H1 (cell line): ENCODE results near the gene COQ5. TPM values are rescaled to one million over a fixed set of nuclear protein-coding genes. Genes with fewer than 3 reads are reported as not detected.

ENCODE experiments used
- CTCF ChIA-PET: fragments of 300-600 bp; sonication (Branson Sonifier 250); formaldehyde crosslinking; loops from one replicate; lab custom pipeline; 2021; ENCODE audit not compliant: partially characterized antibody; lab: Charles Lee
- POLR2A ChIA-PET: fragments of 300-600 bp; sonication (Branson Sonifier 250); formaldehyde crosslinking; loops from one replicate; lab custom pipeline; 2021; ENCODE audit warnings: inconsistent platforms; ENCODE audit not compliant: partially characterized antibody; lab: Charles Lee
- DNase-seq, 2 experiments: peaks; one replicate each; pipeline versions ENCODE4 v3.0.0 to v3.0.0-alpha.2; 2010 to 2022; ENCODE audit warnings: low spot score in 2 of 2, low read depth in 1 of 2, mixed read lengths in 1 of 2
- FAIRE-seq: peaks from 2 replicates; lab custom pipeline; 2011; peaks lifted over from hg19 to GRCh38; lab: Jason Lieb, UNC
- H2AFZ ChIP-seq: 2 replicates; pipeline ENCODE4 v1.8.1; 2012; ENCODE audit warnings: low read length, inconsistent platforms
- H2AK5ac ChIP-seq: 2 replicates; pipeline ENCODE4 v1.6.1; 2013; ENCODE audit warnings: low read depth, low read length
- H2BK120ac ChIP-seq: replicated peaks from 2 replicates; pipeline ENCODE3; 2013; ENCODE audit warnings: low read depth, low read length, inconsistent platforms
- H2BK12ac ChIP-seq: 2 replicates; pipeline ENCODE4 v1.6.1; 2013; ENCODE audit warnings: low read depth, low read length
- H2BK15ac ChIP-seq: 2 replicates; pipeline ENCODE4 v1.6.1; 2013; ENCODE audit warnings: low read length
- H2BK20ac ChIP-seq: 2 replicates; pipeline ENCODE4 v1.6.1; 2013; ENCODE audit warnings: low read length
- H2BK5ac ChIP-seq: 2 replicates; pipeline ENCODE4 v1.6.1; 2013; ENCODE audit warnings: low read depth, low read length
- H3K14ac ChIP-seq: 2 replicates; pipeline ENCODE4 v1.6.1; 2013; ENCODE audit warnings: inconsistent platforms; ENCODE audit not compliant: insufficient read length
- H3K18ac ChIP-seq: 2 replicates; pipeline ENCODE4 v1.6.1; 2013; ENCODE audit warnings: low read length; ENCODE audit errors: extremely low read depth
- H3K23ac ChIP-seq: 2 replicates; pipeline ENCODE4 v1.6.1; 2013; ENCODE audit warnings: inconsistent platforms; ENCODE audit not compliant: insufficient read length
- H3K23me2 ChIP-seq: 2 replicates; pipeline ENCODE4 v1.6.1; 2013; ENCODE audit warnings: low read depth, low read length
- H3K27ac ChIP-seq: 2 replicates; pipeline ENCODE4 v1.6.1; 2011; ENCODE audit warnings: low read depth, low read length, inconsistent platforms
- H3K27me3 ChIP-seq, 4 experiments: replicated peaks in 1 of 4; 1 replicate in 1 of 4; 2 replicates in 3 of 4; pipeline versions ENCODE4 v1.6.1 to v1.8.1; 2011 to 2013; ENCODE audit warnings: low read length in 3 of 4, mild to moderate bottlenecking in 3 of 4, inconsistent platforms in 2 of 4, mixed read lengths in 2 of 4, moderate library complexity in 1 of 4; ENCODE audit not compliant: control insufficient read depth in 3 of 4, insufficient read depth in 3 of 4; ENCODE audit errors: extremely low read depth in 1 of 4
- H3K36me3 ChIP-seq, 4 experiments: 2 replicates each; pipeline versions ENCODE4 v1.6.1 to v1.8.1; 2011 to 2013; ENCODE audit warnings: mild to moderate bottlenecking in 4 of 4, low read length in 3 of 4, moderate library complexity in 2 of 4, control low read depth in 1 of 4, inconsistent platforms in 1 of 4; ENCODE audit not compliant: insufficient read depth in 4 of 4, control insufficient read depth in 2 of 4
- H3K4ac ChIP-seq: replicated peaks from 2 replicates; pipeline ENCODE3; 2013; ENCODE audit warnings: low read length, low read depth, mixed read lengths, inconsistent platforms; ENCODE audit not compliant: insufficient read length
- H3K4me1 ChIP-seq, 4 experiments: replicated peaks in 1 of 4; 1 replicate in 1 of 4; 2 replicates in 3 of 4; pipeline versions ENCODE4 v1.6.1 to v1.8.1; 2011 to 2013; ENCODE audit warnings: low read length in 3 of 4, inconsistent platforms in 2 of 4, mixed read lengths in 1 of 4; ENCODE audit not compliant: insufficient read depth in 4 of 4, control insufficient read depth in 3 of 4
- H3K4me2 ChIP-seq, 2 experiments: 2 replicates each; pipeline versions ENCODE4 v1.6.1 to v1.8.1; 2011 to 2013; ENCODE audit warnings: low read depth in 2 of 2, low read length in 2 of 2, control low read depth in 1 of 2, inconsistent platforms in 1 of 2, mild to moderate bottlenecking in 1 of 2; ENCODE audit not compliant: insufficient read depth in 1 of 2
- H3K4me3 ChIP-seq, 4 experiments: fragments of 200-600, 300-600 bp in 1 of 4; sonication (generic), shearing (Covaris generic), sonication (Bioruptor Twin) in 1 of 4; 2 replicates each; pipeline versions ENCODE4 v1.5.1 to v1.8.1; 2011 to 2016; ENCODE audit warnings: low read length in 4 of 4, low read depth in 3 of 4, control low read depth in 2 of 4, inconsistent platforms in 2 of 4, mild to moderate bottlenecking in 2 of 4, mixed read lengths in 1 of 4, moderate library complexity in 1 of 4; ENCODE audit not compliant: insufficient read depth in 2 of 4; ENCODE audit errors: extremely low read depth in 1 of 4
- H3K56ac ChIP-seq: replicated peaks from 2 replicates; pipeline ENCODE3; 2013; ENCODE audit warnings: low read depth, mild to moderate bottlenecking, mixed read lengths, low read length, inconsistent platforms; ENCODE audit not compliant: insufficient read length
- H3K79me1 ChIP-seq: 2 replicates; pipeline ENCODE4 v1.6.1; 2013; ENCODE audit warnings: low read depth, low read length, control low read depth
- H3K79me2 ChIP-seq, 2 experiments: 2 replicates each; pipeline versions ENCODE4 v1.6.1 to v1.8.1; 2012 to 2013; ENCODE audit warnings: low read length in 2 of 2, mild to moderate bottlenecking in 2 of 2, inconsistent platforms in 1 of 2; ENCODE audit not compliant: insufficient read depth in 2 of 2, control insufficient read depth in 1 of 2
- H3K9ac ChIP-seq, 4 experiments: replicated peaks in 1 of 4; 1 replicate in 1 of 4; 2 replicates in 3 of 4; pipeline versions ENCODE4 v1.6.1 to v1.8.1; 2011 to 2013; ENCODE audit warnings: low read depth in 3 of 4, low read length in 3 of 4, control low read depth in 2 of 4, mild to moderate bottlenecking in 2 of 4, moderate library complexity in 2 of 4, inconsistent platforms in 1 of 4; ENCODE audit errors: extremely low read depth in 1 of 4
- H3K9me3 ChIP-seq, 2 experiments: 2 replicates each; pipeline versions ENCODE4 v1.6.1 to v1.8.1; 2012 to 2013; ENCODE audit warnings: mild to moderate bottlenecking in 2 of 2, moderate library complexity in 2 of 2, control low read depth in 1 of 2, inconsistent platforms in 1 of 2, low read depth in 1 of 2, low read length in 1 of 2, mixed read lengths in 1 of 2; ENCODE audit not compliant: insufficient read depth in 2 of 2
- H4K20me1 ChIP-seq, 2 experiments: replicated peaks in 1 of 2; 2 replicates each; pipeline versions ENCODE3 to v1.8.1; 2011 to 2013; ENCODE audit warnings: inconsistent platforms in 2 of 2, low read length in 2 of 2, mild to moderate bottlenecking in 1 of 2; ENCODE audit not compliant: insufficient read depth in 2 of 2, control insufficient read depth in 1 of 2
- H4K5ac ChIP-seq: 2 replicates; pipeline ENCODE4 v1.6.1; 2013; ENCODE audit warnings: low read length, low read depth, mixed read lengths, inconsistent platforms; ENCODE audit not compliant: insufficient read length
- H4K8ac ChIP-seq: 2 replicates; pipeline ENCODE4 v1.8.0; 2013; ENCODE audit warnings: mild to moderate bottlenecking, moderate library complexity, low read length, inconsistent platforms; ENCODE audit not compliant: insufficient read depth; ENCODE audit errors: extremely low read depth
- H4K91ac ChIP-seq: replicated peaks from 2 replicates; pipeline ENCODE3; 2013; ENCODE audit warnings: low read length, mixed read lengths, inconsistent platforms; ENCODE audit not compliant: insufficient read length
- ATF2 ChIP-seq: IDR thresholded peaks from 2 replicates; pipeline ENCODE4 v1.6.1; 2012; ENCODE audit warnings: low read length, inconsistent platforms
- BCL11A ChIP-seq, 2 experiments: IDR thresholded peaks; one replicate each; pipeline ENCODE4 v1.6.1; 2011; ENCODE audit warnings: low read depth in 2 of 2, low read length in 2 of 2, mild to moderate bottlenecking in 2 of 2
- CBX8 ChIP-seq: fragments of 300-800, 300-1000 bp; sonication (generic); IDR thresholded peaks from 2 replicates; pipeline ENCODE4 v1.7.1; 2016; ENCODE audit warnings: low read depth, low read length, borderline replicate concordance
- CTBP2 ChIP-seq: IDR thresholded peaks from 2 replicates; pipeline ENCODE4 v1.7.0; 2011; ENCODE audit warnings: borderline replicate concordance, mild to moderate bottlenecking, moderate library complexity, mixed read lengths, low read length; ENCODE audit not compliant: insufficient read depth, insufficient read length
- GTF2F1 ChIP-seq: IDR thresholded peaks from 2 replicates; pipeline ENCODE4 v1.6.1; 2012; ENCODE audit warnings: low read depth, low read length, improper control_type of control experiment, borderline replicate concordance
- JUND ChIP-seq: IDR thresholded peaks from 2 replicates; pipeline ENCODE4 v1.6.1; 2011; ENCODE audit warnings: mild to moderate bottlenecking, improper control_type of control experiment, low read length
- MAFK ChIP-seq: IDR thresholded peaks from 2 replicates; pipeline ENCODE4 v1.6.1; 2012; ENCODE audit warnings: low read depth, mild to moderate bottlenecking, improper control_type of control experiment, low read length
- POLR2AphosphoS5 ChIP-seq: IDR thresholded peaks from 2 replicates; pipeline ENCODE4 v1.6.1; 2011; ENCODE audit warnings: low read depth, low read length
- RBBP5 ChIP-seq: IDR thresholded peaks from 2 replicates; pipeline ENCODE4 v1.7.1; 2012; ENCODE audit warnings: low read depth, mild to moderate bottlenecking, inconsistent platforms, low read length, moderate library complexity, borderline replicate concordance
- SAP30 ChIP-seq: fragments of 300-600 bp; sonication (generic); IDR thresholded peaks from 2 replicates; pipeline ENCODE4 v1.7.1; 2012; ENCODE audit warnings: low read length, moderate library complexity, mild to moderate bottlenecking, inconsistent platforms; ENCODE audit not compliant: insufficient read depth, insufficient replicate concordance
- TAF7 ChIP-seq: optimal IDR thresholded peaks from 2 replicates; pipeline ENCODE3; 2011; ENCODE audit warnings: low read depth, mild to moderate bottlenecking, inconsistent platforms, low read length, moderate library complexity, borderline replicate concordance
- TCF12 ChIP-seq: IDR thresholded peaks from 2 replicates; pipeline ENCODE4 v1.6.1; 2011; ENCODE audit warnings: low read depth, mild to moderate bottlenecking, low read length
- WGBS, 2 experiments: shearing (Covaris generic) in 1 of 2; methylation state at CpG; one replicate each; pipeline versions ENCODE4 v1.1.6 to v1.1.7; 2013 to 2015; ENCODE audit warnings: low lambda C conversion rate in 2 of 2, mixed read lengths in 2 of 2, inconsistent platforms in 1 of 2, low coverage in 1 of 2, missing lambda C conversion rate in 1 of 2; ENCODE audit not compliant: insufficient replicate concordance in 2 of 2, insufficient coverage in 1 of 2, insufficient read length in 1 of 2; ENCODE audit errors: extremely low coverage in 1 of 2, missing lambda C conversion rate in 1 of 2; 5-methylcytosine and 5-hydroxymethylcytosine counted together
- polyA plus RNA-seq, 7 experiments: library from polyadenylated mRNA; depleted of rRNA in 3 of 7; stranded (reverse) in 5 of 7; unstranded in 2 of 7; fragments of >200 nt in 5 of 7; fragments of 200-250 nt in 2 of 7; gene quantifications; 1 replicate in 5 of 7; 2 replicates in 1 of 7; 4 replicates in 1 of 7; pipeline versions ENCODE4 v1.2.1 to v1.2.3, GENCODE V29; 2011 to 2013; ENCODE audit warnings: missing spikeins in 2 of 7, mixed read lengths in 2 of 7
- total RNA-seq: library from RNA; stranded (reverse); fragmentation: NEBNext Ultra II Directional; extraction: Animal tissue kit (Norgen Biotek cat#: 25700); gene quantifications from 2 replicates; pipeline ENCODE4 v1.2.1, GENCODE V29; 2021

Gene COQ5
- total and polyA plus RNA-seq, 2 of the 8 experiments (the other 6 are each of a cell fraction or from before 2014, with no cell fraction given), result 35.1 to 35.8 TPM

GRCh38 chr12:120515496-120515895 is 13.5 kb downstream of the COQ5 start:
- Histone ChIP-seq H3K9ac (no peak overlapping the region), H3K14ac (no peak overlapping the region), H3K4ac (no peak overlapping the region), H3K4me2 (no peak overlapping the region), H3K79me1 (0 out of 2 replicates have a peak, but pooled peaks cover 2% of the 10 kb centered on the region), H2BK5ac (no peak overlapping the region), H3K23me2 (no peaks in the 10 kb centered on the region), H3K27me3 (no peaks in the 10 kb centered on the region), H2BK12ac (no peak overlapping the region), H3K4me1 (no peaks in the 10 kb centered on the region), H3K23ac (no peak overlapping the region), H2AFZ (no peak overlapping the region), H2AK5ac (no peak overlapping the region), H3K56ac (no peak overlapping the region), H3K4me3 (no peak overlapping the region), H4K20me1 (no peaks in the 10 kb centered on the region), H4K91ac (no peak overlapping the region), H3K9me3 (no peaks in the 10 kb centered on the region), H2BK120ac (no peak overlapping the region), H2BK20ac (no peak overlapping the region), H4K8ac (no peak overlapping the region), H3K18ac (no peak overlapping the region), H3K79me2 (no peaks in the 10 kb centered on the region), H4K5ac (no peak overlapping the region), H2BK15ac (no peak overlapping the region), H3K36me3 (peaks cover 8 to 31% (median 17%) of the 10 kb centered on the region in 4 experiments; a peak in 7 of 8 replicates), H3K27ac (no peak overlapping the region)
- ChIA-PET CTCF (interaction anchor here (0.8 to 1.4 kb wide), 8 partner anchors 11 to 63 kb away, joined by 3 to 4 read pairs (median 3); no protein-coding TSS in a partner anchor), POLR2A (interaction anchor here (1.4 to 5.1 kb wide), 4 partner anchors 9 to 20 kb away, joined by 5 to 31 read pairs (median 14); partner anchors contain the start of gene DYNLL1)
- no peak for FAIRE-seq
- WGBS, 2 experiments, result 93% methylated on average over 2 of the region's 2 CpGs; no CpG with 5 or more reads in 1 of the 2 experiments
- no peak for DNase-seq
- no peak for TF ChIP-seq BCL11A (IDR thresholded peaks at IDR 0.05; ENCODE audit: low read depth in 2 of 2, low read length in 2 of 2)
- TF ChIP-seq RBBP5, result no peak
- no peak for TF ChIP-seq ATF2
- TF ChIP-seq JUND, result no peak
- TF ChIP-seq CBX8, result no peak
- TF ChIP-seq TAF7, result no peak
- TF ChIP-seq GTF2F1, result no peak
- TF ChIP-seq MAFK, result no peak
- no peak for TF ChIP-seq CTBP2
- TF ChIP-seq TCF12, result no peak
- no peak for TF ChIP-seq POLR2AphosphoS5
- TF ChIP-seq SAP30, result no peak
